Measurements from ENCODE around the gene SRSF10.
A peak's percentile ranks its signal among the peaks of the same experiment; 100 is the strongest.
"Not testable (repeated sequence)": the region's sequence is repeated elsewhere in the genome, so short reads cannot be mapped to it uniquely, and the experiment has no call there.

SRSF10 gene

DNA sequence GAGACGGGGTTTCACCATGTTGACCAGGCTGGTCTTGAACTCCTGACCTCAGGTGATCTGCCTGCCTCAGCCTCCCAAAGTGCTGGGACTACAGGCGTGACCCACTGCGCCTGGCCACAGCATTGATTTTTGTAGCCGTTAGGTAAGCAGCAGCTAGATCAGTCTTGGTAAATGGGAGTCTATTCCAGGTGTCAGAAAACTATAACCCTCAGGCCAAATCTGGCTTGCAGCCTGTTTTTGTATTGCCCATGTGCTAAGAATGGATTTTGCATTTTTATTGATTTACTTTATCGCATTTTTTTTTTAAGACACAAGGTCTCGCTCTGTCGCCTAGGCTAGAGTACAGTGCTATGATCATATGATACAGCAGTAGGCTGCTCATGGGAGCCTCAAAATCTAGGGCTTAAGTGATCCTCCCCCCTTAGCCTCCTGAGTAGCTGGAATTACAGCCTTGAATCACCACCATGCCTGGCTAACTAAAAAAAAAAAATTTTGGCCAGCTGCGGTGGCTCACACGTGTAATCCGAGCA lies 16.6 kb upstream of the SRSF10 start:
- DNase-seq: no peak

- no peak for DNase-seq
Measured at GRCh38 chr1:23995431-23995837, 15.3 kb upstream of the SRSF10 start.

GRCh38 chr1:23992011-23992410 lies 11.9 kb upstream of the SRSF10 start:
- DNase-seq: not testable (repeated sequence)

DNA sequence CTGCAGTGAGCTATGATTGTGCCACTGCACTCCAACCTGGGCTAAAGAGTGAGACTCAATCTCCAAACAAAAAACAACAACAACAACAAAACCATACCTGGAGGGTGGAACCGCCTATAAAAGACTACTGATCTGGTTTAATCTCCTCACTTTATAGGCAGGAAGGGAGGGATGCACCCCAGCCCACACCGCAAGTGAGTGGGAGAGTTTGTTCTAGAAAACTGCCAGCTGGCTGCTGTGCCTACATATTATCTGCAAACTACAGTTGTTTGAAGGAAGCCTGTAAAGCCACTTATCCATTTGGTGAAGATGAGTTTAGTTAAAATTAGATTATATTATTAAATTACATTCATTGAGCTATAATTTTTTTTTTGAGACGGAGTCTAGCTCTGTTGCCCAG lies 9.1 kb upstream of the SRSF10 start:
- no peak for DNase-seq

GRCh38 chr1:23987038-23987437 lies 6.9 kb upstream of the SRSF10 start:
- not testable (repeated sequence) for DNase-seq

- DNase-seq: no peak
Measured at GRCh38 chr1:23984417-23985186, 4.5 kb upstream of the SRSF10 start.

GRCh38 chr1:23980728-23981070 lies 572 bp upstream of the SRSF10 start:
- no peak for DNase-seq

- no peak for DNase-seq
Measured at GRCh38 chr1:23979387-23979880, 693 bp downstream of the SRSF10 start.

- no peak for DNase-seq
Measured at GRCh38 chr1:23978805-23979204, 1.3 kb downstream of the SRSF10 start.

DNA sequence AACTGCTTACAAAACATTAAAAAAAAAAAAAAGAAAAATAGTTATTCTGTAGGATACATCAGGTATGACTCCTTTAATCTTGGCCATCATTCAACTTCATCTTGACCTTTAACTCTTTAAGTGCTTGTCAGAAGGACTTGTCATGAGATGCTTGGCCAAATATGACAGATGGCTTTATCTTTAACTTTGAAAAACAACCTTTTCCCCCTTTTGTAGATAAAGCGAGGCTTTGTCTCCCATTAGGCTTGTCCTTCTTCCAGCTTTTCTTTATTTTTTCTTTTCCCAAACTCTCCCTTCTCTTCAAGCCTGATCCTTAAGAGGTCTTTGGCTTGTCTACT lies 2.3 kb downstream of the SRSF10 start:
- DNase-seq: no peak

DNA sequence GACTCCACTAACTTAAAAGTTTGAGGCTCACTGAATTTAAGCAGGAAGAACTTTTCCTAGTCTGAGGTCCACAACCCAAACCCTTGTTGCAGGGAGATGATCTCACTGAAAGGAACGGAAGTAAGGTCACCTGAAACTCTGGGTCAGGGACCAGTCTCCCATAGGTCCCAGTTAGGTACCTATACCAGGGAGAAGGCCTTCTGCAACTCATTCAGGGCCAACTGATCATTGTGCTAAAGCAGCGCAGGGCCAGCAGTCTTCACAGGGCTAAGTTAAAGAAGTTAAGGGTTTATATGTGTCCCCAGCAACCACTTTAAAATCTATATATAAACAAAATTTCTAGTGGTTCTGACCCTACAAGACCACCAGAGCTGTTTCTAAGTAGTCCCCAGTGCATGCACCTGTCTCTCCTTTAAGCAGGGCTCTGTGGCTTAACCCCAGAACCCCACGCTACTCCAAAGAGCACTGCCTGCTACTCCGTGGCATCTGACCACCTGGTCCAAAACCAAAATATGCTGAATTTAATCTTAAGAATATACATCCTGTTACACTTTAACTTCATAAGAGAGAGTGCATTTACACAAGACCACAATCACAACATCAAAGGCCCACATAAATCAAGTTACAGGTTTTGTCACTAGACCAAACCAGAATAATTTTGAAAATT lies 2.8 kb downstream of the SRSF10 start:
- DNase-seq: no peak

- no peak for DNase-seq
Measured at GRCh38 chr1:23967871-23968270, 12.3 kb downstream of the SRSF10 start.

DNA sequence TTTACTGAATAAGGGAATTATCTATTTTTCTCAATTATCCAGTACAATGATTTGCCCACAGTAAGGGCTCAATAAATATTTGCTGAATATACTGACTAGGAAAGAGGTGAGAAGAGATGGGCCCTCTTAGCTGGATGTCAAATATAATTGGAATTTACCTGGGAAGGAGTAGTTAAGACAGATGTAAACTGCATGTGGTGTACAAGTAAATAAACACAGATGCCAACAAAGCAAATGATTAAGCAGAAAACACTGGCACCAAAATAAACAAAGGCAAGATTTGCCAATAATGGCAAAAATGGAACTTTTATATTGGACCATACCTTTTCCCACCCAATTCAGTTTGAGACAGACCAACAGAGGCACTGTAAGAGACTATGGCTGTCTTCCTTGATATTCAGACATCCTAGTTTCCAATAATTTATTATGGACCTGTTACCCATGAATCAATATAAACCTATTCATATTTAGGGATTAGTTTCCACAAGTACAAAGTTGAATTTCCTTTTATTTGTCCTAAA lies 13.1 kb downstream of the SRSF10 start:
- DNase-seq: no peak

GRCh38 chr1:23964790-23965740 lies 15.1 kb downstream of the SRSF10 start:
- DNase-seq: no peak

- DNase-seq: no peak
Measured at GRCh38 chr1:23964235-23964668, 15.9 kb downstream of the SRSF10 start.

GRCh38 chr1:23963617-23964234 lies 16.4 kb downstream of the SRSF10 start:
- DNase-seq: no peak

GRCh38 chr1:23960291-23961020 lies 19.7 kb downstream of the SRSF10 start:
- DNase-seq: no peak

- DNase-seq: peak; percentile 90
Measured at GRCh38 chr1:23959461-23960290, 20.5 kb downstream of the SRSF10 start, which contains the start of gene PNRC2. TSS of gene PNRC2 (plus strand) at chr1:23959828. CDS start at chr1:23961458, 1,630 bp downstream.

GRCh38 chr1:23958810-23959460 lies 21.2 kb downstream of the SRSF10 start:
- peak; percentile 80 for DNase-seq
